HEK293 (cell line): ENCODE results near the gene ARAP1.

Experiments
- CTCF ChIA-PET: fragments of 350-600 bp; formaldehyde crosslinking; extraction: SDS; loops from one replicate; lab custom pipeline; 2021; ENCODE audit warnings: antibody characterized with exemption; lab: Yijun Ruan, JAX
- POLR2A ChIA-PET: fragments of 300-600 bp; formaldehyde crosslinking; extraction: SDS; loops from one replicate; lab custom pipeline; 2020; ENCODE audit warnings: antibody characterized with exemption, inconsistent platforms; lab: Yijun Ruan, JAX
- H3K27ac ChIP-seq: fragments of 200-500 bp; sonication (Bioruptor generic); 2 replicates; pipeline ENCODE4 v1.5.1; 2014; ENCODE audit warnings: low read depth, low read length, control low read depth, inconsistent platforms; ENCODE audit errors: extremely low read depth
- H3K36me3 ChIP-seq, 2 experiments: fragments of 200-500 bp in 1 of 2; sonication (Bioruptor generic) in 1 of 2; 1 replicate in 1 of 2; 2 replicates in 1 of 2; pipeline ENCODE4 v1.5.1; 2014 to 2017; ENCODE audit warnings: inconsistent platforms in 2 of 2, low read length in 2 of 2; ENCODE audit not compliant: control insufficient read depth in 2 of 2, insufficient read depth in 1 of 2
- H3K4me1 ChIP-seq: fragments of 200-500 bp; sonication (Bioruptor generic); 2 replicates; pipeline ENCODE4 v1.5.1; 2014; ENCODE audit warnings: mild to moderate bottlenecking, low read length, inconsistent platforms; ENCODE audit not compliant: control insufficient read depth, insufficient read depth
- H3K4me3 ChIP-seq: 2 replicates; pipeline ENCODE4 v1.5.1; 2011; ENCODE audit warnings: low read depth, mild to moderate bottlenecking, control low read depth, low read length, moderate library complexity
- H3K9me3 ChIP-seq: fragments of 200-500 bp; sonication (Bioruptor generic); 2 replicates; pipeline ENCODE4 v1.5.1; 2014; ENCODE audit warnings: low read depth, low read length, inconsistent platforms; ENCODE audit not compliant: control insufficient read depth, insufficient read depth
- GLIS1 ChIP-seq: fragments of 450-650 bp; formaldehyde crosslinking; IDR thresholded peaks from 2 replicates; pipeline ENCODE4 v1.5.1; 2016; ENCODE audit warnings: missing biosample characterization, missing genetic modification characterization
- GLIS2 ChIP-seq: fragments of 450-650 bp; formaldehyde crosslinking; IDR thresholded peaks from 2 replicates; pipeline ENCODE4 v1.5.1; 2016; ENCODE audit warnings: missing biosample characterization, missing genetic modification characterization
- OSR2 ChIP-seq: fragments of 450-650 bp; formaldehyde crosslinking; IDR thresholded peaks from 2 replicates; pipeline ENCODE4 v1.5.1; 2016; ENCODE audit warnings: missing biosample characterization, missing genetic modification characterization
- PRDM10 ChIP-seq: fragments of 450-650 bp; formaldehyde crosslinking; IDR thresholded peaks from 2 replicates; pipeline ENCODE4 v1.5.1; 2016; ENCODE audit warnings: missing biosample characterization, missing genetic modification characterization
- REST ChIP-seq: fragments of 450-650 bp; formaldehyde crosslinking; IDR thresholded peaks from 2 replicates; pipeline ENCODE4 v1.5.1; 2016; ENCODE audit warnings: missing biosample characterization, missing genetic modification characterization
- ZBTB1 ChIP-seq: fragments of 450-650 bp; formaldehyde crosslinking; IDR thresholded peaks from 2 replicates; pipeline ENCODE4 v1.5.1; 2016; ENCODE audit warnings: missing biosample characterization, missing genetic modification characterization
- ZBTB10 ChIP-seq: fragments of 450-650 bp; formaldehyde crosslinking; IDR thresholded peaks from 2 replicates; pipeline ENCODE4 v1.5.1; 2016; ENCODE audit warnings: missing biosample characterization, missing genetic modification characterization
- ZFHX2 ChIP-seq: fragments of 450-650 bp; formaldehyde crosslinking; conservative IDR thresholded peaks from 2 replicates; pipeline ENCODE4 v1.5.1; 2016; ENCODE audit warnings: missing biosample characterization, missing genetic modification characterization
- ZNF121 ChIP-seq: fragments of 450-650 bp; formaldehyde crosslinking; IDR thresholded peaks from 2 replicates; pipeline ENCODE4 v1.5.1; 2016; ENCODE audit warnings: missing biosample characterization, missing genetic modification characterization
- ZNF132 ChIP-seq: fragments of 450-650 bp; formaldehyde crosslinking; IDR thresholded peaks from 2 replicates; pipeline ENCODE4 v1.5.1; 2017; ENCODE audit warnings: missing biosample characterization, missing genetic modification characterization, borderline replicate concordance
- ZNF202 ChIP-seq: fragments of 450-650 bp; formaldehyde crosslinking; IDR thresholded peaks from 2 replicates; pipeline ENCODE4 v1.5.1; 2016; ENCODE audit warnings: missing biosample characterization, missing genetic modification characterization, borderline replicate concordance
- ZNF48 ChIP-seq: fragments of 450-650 bp; formaldehyde crosslinking; IDR thresholded peaks from 2 replicates; pipeline ENCODE4 v1.5.1; 2016; ENCODE audit warnings: missing biosample characterization, missing genetic modification characterization
- ZNF624 ChIP-seq: fragments of 450-650 bp; formaldehyde crosslinking; IDR thresholded peaks from 2 replicates; pipeline ENCODE4 v1.5.1; 2017; ENCODE audit warnings: missing biosample characterization, missing genetic modification characterization
- ZNF645 ChIP-seq: fragments of 450-650 bp; formaldehyde crosslinking; IDR thresholded peaks from 2 replicates; pipeline ENCODE4; 2016; ENCODE audit warnings: missing biosample characterization, missing genetic modification characterization
- ZNF664 ChIP-seq: fragments of 450-650 bp; formaldehyde crosslinking; IDR thresholded peaks from 2 replicates; pipeline ENCODE4 v1.5.1; 2016; ENCODE audit warnings: missing biosample characterization, missing genetic modification characterization
- ZNF747 ChIP-seq: fragments of 450-650 bp; formaldehyde crosslinking; IDR thresholded peaks from 2 replicates; pipeline ENCODE4 v1.5.1; 2016; ENCODE audit warnings: missing biosample characterization, missing genetic modification characterization
- ZSCAN4 ChIP-seq: fragments of 450-650 bp; formaldehyde crosslinking; IDR thresholded peaks from 2 replicates; pipeline ENCODE4 v1.5.1; 2017; ENCODE audit warnings: missing biosample characterization, missing genetic modification characterization

Gene ARAP1

GRCh38 chr11:72773696-72774095 is 21.5 kb upstream of the ARAP1 start:
- H3K9me3 ChIP-seq, result no peaks in the 10 kb centered on the region
- no peaks in the 10 kb centered on the region for H3K4me1 ChIP-seq
- no peak overlapping the region for H3K4me3 ChIP-seq
- no peaks in the 10 kb centered on the region for H3K36me3 ChIP-seq
- ChIA-PET POLR2A (no interaction called here), CTCF (interaction anchor here (0.5 to 0.6 kb wide), 3 partner anchors 13 to 942 kb away, joined by 3 to 5 read pairs (median 3); no protein-coding TSS in a partner anchor)
- no peak overlapping the region for H3K27ac ChIP-seq
- no peak for TF ChIP-seq ZNF202
- no peak for TF ChIP-seq ZBTB10 (tag by site-specific recombination)
- no peak for TF ChIP-seq ZNF48 (tag by site-specific recombination)
- TF ChIP-seq ZNF624 (tag by site-specific recombination), result no peak
- TF ChIP-seq ZNF645, result no peak
- peak; percentile 86 for TF ChIP-seq ZNF664 (tag by site-specific recombination)

- no peaks in the 10 kb centered on the region for H3K9me3 ChIP-seq
- ChIA-PET CTCF (interaction anchor here (0.5 to 0.6 kb wide), 4 partner anchors 13 to 942 kb away, joined by 3 to 5 read pairs (median 3); no protein-coding TSS in a partner anchor), POLR2A (no interaction called here)
- TF ChIP-seq GLIS1 (tag by site-specific recombination) (peak; percentile 23; the same call in 1 of the 2 replicates), GLIS2 (tag by site-specific recombination) (peak; percentile 23; the same call in 1 of the 2 replicates), ZNF747 (tag by site-specific recombination) (no peak), ZNF121 (tag by site-specific recombination) (no peak), REST (tag by site-specific recombination) (no peak), OSR2 (tag by site-specific recombination) (0 out of 2 replicates have a peak, but pooled peaks have one; percentile 35), ZFHX2 (no peak), ZBTB1 (tag by site-specific recombination) (no peak), ZNF132 (tag by site-specific recombination) (no peak), PRDM10 (tag by site-specific recombination) (peak; percentile 12; the same call in 1 of the 2 replicates), ZSCAN4 (tag by site-specific recombination) (no peak)
- no peaks in the 10 kb centered on the region for H3K36me3 ChIP-seq
- no peaks in the 10 kb centered on the region for H3K4me1 ChIP-seq
- H3K4me3 ChIP-seq, result no peak overlapping the region
- no peak overlapping the region for H3K27ac ChIP-seq
These were observed 21.1 kb upstream of the ARAP1 start for GRCh38 chr11:72773291-72773690.
